Kidney (tissue), 14 donors: ENCODE data around the gene MYH11. TPM values are rescaled to one million over a fixed set of nuclear protein-coding genes. Genes with fewer than 3 reads are reported as not detected.

Source experiments
- DNase-seq, 5 donors: peaks; one replicate each; pipeline ENCODE4 v3.0.0-alpha.2; 2013 to 2020
- FAIRE-seq: peaks from 2 replicates; lab custom pipeline; 2012; peaks lifted over from hg19 to GRCh38; lab: Jason Lieb, UNC
- H3K27ac ChIP-seq, 2 donors: one replicate each; pipeline ENCODE4 v1.7.0; 2013; ENCODE audit warnings: low read depth in 2 of 2, low read length in 2 of 2, inconsistent platforms in 1 of 2
- H3K27me3 ChIP-seq: one replicate; pipeline ENCODE4 v1.7.1; 2013; ENCODE audit warnings: low read length, inconsistent platforms; ENCODE audit not compliant: control insufficient read depth, insufficient read depth
- H3K36me3 ChIP-seq, 3 donors: one replicate each; pipeline versions ENCODE4 v1.7.0 to v1.7.1; 2013; ENCODE audit warnings: low read length in 3 of 3, control low read depth in 1 of 3, inconsistent platforms in 1 of 3; ENCODE audit not compliant: insufficient read depth in 3 of 3, control insufficient read depth in 2 of 3
- H3K4me1 ChIP-seq, 3 donors: one replicate each; pipeline versions ENCODE4 v1.7.0 to v1.7.1; 2013; ENCODE audit warnings: low read length in 3 of 3, inconsistent platforms in 1 of 3, low read depth in 1 of 3; ENCODE audit not compliant: control insufficient read depth in 2 of 3, insufficient read depth in 2 of 3
- H3K4me3 ChIP-seq, 3 donors: one replicate each; pipeline versions ENCODE4 v1.7.0 to v1.8.1; 2013; ENCODE audit warnings: low read length in 3 of 3, control low read depth in 1 of 3, inconsistent platforms in 1 of 3
- H3K9ac ChIP-seq, 3 donors: one replicate each; pipeline versions ENCODE4 v1.7.0 to v1.7.1; 2013; ENCODE audit warnings: low read length in 3 of 3, control low read depth in 1 of 3, inconsistent platforms in 1 of 3
- H3K9me3 ChIP-seq, 3 donors: one replicate each; pipeline versions ENCODE4 v1.7.0 to v1.7.1; 2013; ENCODE audit warnings: low read length in 3 of 3, control low read depth in 1 of 3, inconsistent platforms in 1 of 3; ENCODE audit not compliant: control insufficient read depth in 2 of 3, insufficient read depth in 1 of 3
- intact Hi-C: fragments of 100-400 bp; cut with DNase I; formaldehyde crosslinking; loops from one replicate; pipeline ENCODE4 v1.11.1; 2022
- polyA plus RNA-seq: library from polyadenylated mRNA; stranded (reverse); fragments of 350-450 nt; fragmentation: Illumina TruSeq; extraction: RNeasy Lipid Tissue Mini Kit (QIAGEN cat#74804); gene quantifications from one replicate; pipeline ENCODE4 v1.2.3, GENCODE V29; 2014; ENCODE audit warnings: low read depth, low replicate concordance; ENCODE audit not compliant: insufficient read depth
- total RNA-seq: library from RNA; stranded (reverse); fragmentation: NEBNext Ultra II Directional; extraction: Animal tissue kit (Norgen Biotek cat#: 25700); gene quantifications from one replicate; pipeline ENCODE4 v1.2.1, GENCODE V29; 2021
- TF ChIP-seq, protein P1 (sequence below): IDR thresholded peaks from 3 replicates; pipeline ENCODE4 v1.5.1; 2012; ENCODE audit warnings: mild to moderate bottlenecking, moderate library complexity, borderline replicate concordance; ENCODE audit not compliant: insufficient read depth; ENCODE audit errors: extremely low read depth
- donor health status: control.
- donor health status: control.
- donor health status: control.
- donor health status: control.
- donor health status: control.
- donor health status: DM: yes; HTN: yes; CAD: no.
- donor health status: Normal renal cell carcinoma (clear cell type).

Gene MYH11
- total and polyA plus RNA-seq, 2 donors from 2014 or later, result 40.2 to 175 TPM

DNA sequence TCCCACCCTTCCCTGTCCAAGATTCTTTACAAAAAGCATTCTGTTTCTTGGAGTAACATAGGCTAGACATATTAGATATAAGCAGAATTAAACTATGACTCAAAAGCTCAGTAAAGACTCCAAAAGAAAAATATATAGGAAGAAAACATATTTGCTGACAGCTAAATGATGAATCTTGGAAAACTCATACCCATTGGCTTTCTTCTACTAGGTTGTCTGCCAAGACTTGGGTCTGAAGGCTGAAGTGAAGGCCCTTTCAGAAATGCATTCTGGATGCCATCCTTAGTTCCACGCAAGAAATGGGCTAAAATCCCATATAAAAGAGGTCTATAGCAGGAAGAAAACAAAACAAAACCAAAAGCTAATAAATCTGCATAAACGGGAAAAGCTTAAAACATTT is 16.5 kb upstream of the MYH11 start:
- no peak overlapping the region for H3K4me3 ChIP-seq
- FAIRE-seq, result no peak
- H3K36me3 ChIP-seq, result peaks cover 2 to 10% (median 7%) of the 10 kb centered on the region in 3 donors
- no peak overlapping the region for H3K27ac ChIP-seq
- no peaks in the 10 kb centered on the region for H3K27me3 ChIP-seq
- no peaks in the 10 kb centered on the region for H3K9me3 ChIP-seq
- no peaks in the 10 kb centered on the region for H3K4me1 ChIP-seq
- no peak for DNase-seq
- intact Hi-C loops, result loop anchor here (5.0 kb wide), 1 partner anchor 254 kb away; no protein-coding TSS in a partner anchor
- TF ChIP-seq, protein P1, sequence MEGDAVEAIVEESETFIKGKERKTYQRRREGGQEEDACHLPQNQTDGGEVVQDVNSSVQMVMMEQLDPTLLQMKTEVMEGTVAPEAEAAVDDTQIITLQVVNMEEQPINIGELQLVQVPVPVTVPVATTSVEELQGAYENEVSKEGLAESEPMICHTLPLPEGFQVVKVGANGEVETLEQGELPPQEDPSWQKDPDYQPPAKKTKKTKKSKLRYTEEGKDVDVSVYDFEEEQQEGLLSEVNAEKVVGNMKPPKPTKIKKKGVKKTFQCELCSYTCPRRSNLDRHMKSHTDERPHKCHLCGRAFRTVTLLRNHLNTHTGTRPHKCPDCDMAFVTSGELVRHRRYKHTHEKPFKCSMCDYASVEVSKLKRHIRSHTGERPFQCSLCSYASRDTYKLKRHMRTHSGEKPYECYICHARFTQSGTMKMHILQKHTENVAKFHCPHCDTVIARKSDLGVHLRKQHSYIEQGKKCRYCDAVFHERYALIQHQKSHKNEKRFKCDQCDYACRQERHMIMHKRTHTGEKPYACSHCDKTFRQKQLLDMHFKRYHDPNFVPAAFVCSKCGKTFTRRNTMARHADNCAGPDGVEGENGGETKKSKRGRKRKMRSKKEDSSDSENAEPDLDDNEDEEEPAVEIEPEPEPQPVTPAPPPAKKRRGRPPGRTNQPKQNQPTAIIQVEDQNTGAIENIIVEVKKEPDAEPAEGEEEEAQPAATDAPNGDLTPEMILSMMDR, result no peak
- no peak overlapping the region for H3K9ac ChIP-seq

DNA sequence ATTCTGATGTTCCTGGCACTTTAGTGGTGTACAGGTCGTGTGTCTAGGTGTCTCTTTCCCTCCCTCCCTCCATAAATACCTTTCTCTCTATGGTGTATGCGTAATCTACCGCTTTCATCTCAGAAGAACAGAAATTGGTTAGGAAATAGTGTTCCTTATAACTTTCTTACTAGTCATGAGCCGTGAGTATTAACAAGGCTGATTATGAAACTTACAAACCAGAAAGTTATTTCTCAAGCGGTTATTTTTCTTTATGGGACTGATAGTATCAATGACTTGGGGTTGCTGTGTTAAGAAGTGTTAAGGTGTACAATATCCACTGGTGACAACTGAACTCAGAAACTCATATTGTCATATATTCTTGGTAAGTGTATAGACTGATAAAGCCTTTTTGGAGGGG is 13.2 kb upstream of the MYH11 start:
- FAIRE-seq, result no peak
- intact Hi-C loops, result loop anchor here (5.0 kb wide), 1 partner anchor 257 kb away; no protein-coding TSS in a partner anchor
- no peak for DNase-seq
- TF ChIP-seq, protein P1, result no peak
- Histone ChIP-seq H3K27me3 (no peaks in the 10 kb centered on the region), H3K27ac (no peak overlapping the region), H3K4me1 (no peaks in the 10 kb centered on the region), H3K4me3 (no peak overlapping the region), H3K36me3 (peaks cover 2 to 13% (median 7%) of the 10 kb centered on the region in 3 donors), H3K9me3 (no peaks in the 10 kb centered on the region), H3K9ac (no peak overlapping the region)

DNA sequence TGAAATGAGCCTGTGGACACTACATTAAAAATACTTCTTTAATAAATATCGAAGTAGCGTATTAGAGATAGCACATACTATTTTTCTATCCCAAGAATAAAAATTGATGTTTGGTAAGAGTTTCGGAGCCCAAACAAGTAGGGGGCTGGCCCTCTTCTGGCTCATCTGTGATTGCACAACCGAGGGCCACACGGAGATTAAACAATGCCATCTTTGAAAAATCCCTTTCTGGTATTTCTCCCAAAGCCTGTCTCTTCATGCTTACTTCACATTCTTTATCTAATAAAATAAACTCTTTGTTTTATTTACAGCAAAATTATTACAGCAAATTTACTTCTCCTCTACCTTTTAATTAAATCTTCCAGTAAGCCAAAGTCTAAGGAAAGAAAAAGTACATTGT is 9.6 kb upstream of the MYH11 start:
- intact Hi-C loops, result no loop called here
- DNase-seq (no peak), FAIRE-seq (no peak)
- Histone ChIP-seq H3K9me3 (no peaks in the 10 kb centered on the region), H3K36me3 (peaks cover 2 to 13% (median 7%) of the 10 kb centered on the region in 3 donors), H3K9ac (no peak overlapping the region), H3K4me3 (no peak overlapping the region), H3K27ac (no peak overlapping the region), H3K4me1 (no peaks in the 10 kb centered on the region), H3K27me3 (no peaks in the 10 kb centered on the region)
- TF ChIP-seq, protein P1, result no peak

DNA sequence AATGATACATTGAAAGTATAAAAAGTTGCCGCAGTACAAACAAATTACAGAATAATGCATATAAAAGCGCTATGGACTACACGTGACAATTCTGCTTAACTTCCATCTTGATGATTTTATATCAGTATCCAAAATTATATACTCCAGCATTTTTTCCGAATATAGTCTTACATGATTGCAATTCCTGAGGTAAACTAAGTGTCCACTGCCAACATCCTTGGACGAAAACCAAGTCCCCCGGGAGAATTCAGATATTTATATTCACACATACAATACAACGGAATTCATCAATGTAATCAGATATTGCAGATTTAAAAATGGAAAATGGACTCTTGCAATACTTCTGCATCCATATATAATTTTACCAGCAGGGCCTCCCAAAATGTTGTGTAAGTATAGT is 8.9 kb upstream of the MYH11 start:
- H3K4me1 ChIP-seq, result no peaks in the 10 kb centered on the region
- H3K9me3 ChIP-seq, result no peaks in the 10 kb centered on the region
- H3K27me3 ChIP-seq, result no peaks in the 10 kb centered on the region
- FAIRE-seq (no peak), DNase-seq (no peak)
- peaks cover 2 to 13% (median 7%) of the 10 kb centered on the region in 3 donors for H3K36me3 ChIP-seq
- intact Hi-C loops, result no loop called here
- TF ChIP-seq, protein P1, result no peak
- H3K4me3 ChIP-seq, result no peak overlapping the region
- no peak overlapping the region for H3K9ac ChIP-seq
- no peak overlapping the region for H3K27ac ChIP-seq
